Measurements from ENCODE around the gene CYTH2.

Gene CYTH2

GRCh38 chr19:48475369-48476068 is 6.3 kb downstream of the CYTH2 start:
- Histone ChIP-seq H3K9me3 (ENCODE audit: control insufficient read depth in 5 of 5, low read length in 5 of 5) (no peaks in the 10 kb centered on the region), H3K4me1 (ENCODE audit: control insufficient read depth in 5 of 5, insufficient read depth in 5 of 5, low read length in 5 of 5) (peaks cover under 1 to 14% (median 9%) of the 10 kb centered on the region in 5 donors), H3K36me3 (ENCODE audit: control insufficient read depth in 5 of 5, insufficient read depth in 5 of 5, low read length in 5 of 5) (peaks cover 2 to 85% (median 82%) of the 10 kb centered on the region in 5 donors), H3K4me3 (ENCODE audit: low read depth in 1 of 5, low read length in 5 of 5) (no peak overlapping the region), H3K27ac (ENCODE audit: low read depth, low read length) (no peak overlapping the region), H3K9ac (ENCODE audit: low read length in 5 of 5) (no peak overlapping the region), H3K27me3 (ENCODE audit: control insufficient read depth in 5 of 5, insufficient read depth in 4 of 5, low read length in 5 of 5) (no peaks in the 10 kb centered on the region)

- H3K36me3 ChIP-seq (ENCODE audit: control insufficient read depth in 5 of 5, insufficient read depth in 5 of 5, low read length in 5 of 5) = peaks cover 2 to 79% (median 76%) of the 10 kb centered on the region in 5 donors
Observed at GRCh38 chr19:48476176-48476575, 7.0 kb downstream of the CYTH2 start.

GRCh38 chr19:48477067-48477685 is 8.0 kb downstream of the CYTH2 start:
- H3K4me1 ChIP-seq (ENCODE audit: control insufficient read depth in 5 of 5, insufficient read depth in 5 of 5, low read length in 5 of 5) = peaks cover 5 to 23% (median 19%) of the 10 kb centered on the region in 5 donors
- no peaks in the 10 kb centered on the region for H3K9me3 ChIP-seq (ENCODE audit: control insufficient read depth in 5 of 5, low read length in 5 of 5)
- H3K4me3 ChIP-seq (ENCODE audit: low read depth in 1 of 5, low read length in 5 of 5) = no peak overlapping the region
- no peak overlapping the region for H3K27ac ChIP-seq (ENCODE audit: low read depth, low read length)
- no peaks in the 10 kb centered on the region for H3K27me3 ChIP-seq (ENCODE audit: control insufficient read depth in 5 of 5, insufficient read depth in 4 of 5, low read length in 5 of 5)
- no peak overlapping the region for H3K9ac ChIP-seq (ENCODE audit: low read length in 5 of 5)
- peaks cover 2 to 69% (median 67%) of the 10 kb centered on the region in 5 donors for H3K36me3 ChIP-seq (ENCODE audit: control insufficient read depth in 5 of 5, insufficient read depth in 5 of 5, low read length in 5 of 5)

More at GRCh38 chr19:48476176-48476575, 7.0 kb downstream of the CYTH2 start:
- H3K27me3 ChIP-seq (ENCODE audit: control insufficient read depth in 5 of 5, insufficient read depth in 4 of 5, low read length in 5 of 5) = no peaks in the 10 kb centered on the region
- H3K9me3 ChIP-seq (ENCODE audit: control insufficient read depth in 5 of 5, low read length in 5 of 5) = no peaks in the 10 kb centered on the region
- peaks cover 2 to 17% (median 13%) of the 10 kb centered on the region in 5 donors for H3K4me1 ChIP-seq (ENCODE audit: control insufficient read depth in 5 of 5, insufficient read depth in 5 of 5, low read length in 5 of 5)
- H3K27ac ChIP-seq (ENCODE audit: low read depth, low read length) = no peak overlapping the region
- H3K4me3 ChIP-seq (ENCODE audit: low read depth in 1 of 5, low read length in 5 of 5) = no peak overlapping the region
- H3K9ac ChIP-seq (ENCODE audit: low read length in 5 of 5) = no peak overlapping the region

GRCh38 chr19:48477698-48478338 is 8.6 kb downstream of the CYTH2 start:
- no peaks in the 10 kb centered on the region for H3K9me3 ChIP-seq (ENCODE audit: control insufficient read depth in 5 of 5, low read length in 5 of 5)
- H3K9ac ChIP-seq (ENCODE audit: low read length in 5 of 5) = no peak overlapping the region
- no peak overlapping the region for H3K27ac ChIP-seq (ENCODE audit: low read depth, low read length)
- peaks cover 2 to 63% (median 61%) of the 10 kb centered on the region in 5 donors for H3K36me3 ChIP-seq (ENCODE audit: control insufficient read depth in 5 of 5, insufficient read depth in 5 of 5, low read length in 5 of 5)
- peaks cover 5 to 26% (median 22%) of the 10 kb centered on the region in 5 donors for H3K4me1 ChIP-seq (ENCODE audit: control insufficient read depth in 5 of 5, insufficient read depth in 5 of 5, low read length in 5 of 5)
- no peaks in the 10 kb centered on the region for H3K27me3 ChIP-seq (ENCODE audit: control insufficient read depth in 5 of 5, insufficient read depth in 4 of 5, low read length in 5 of 5)
- no peak overlapping the region for H3K4me3 ChIP-seq (ENCODE audit: low read depth in 1 of 5, low read length in 5 of 5)

GRCh38 chr19:48478339-48479256 is 9.4 kb downstream of the CYTH2 start:
- Histone ChIP-seq H3K36me3 (ENCODE audit: control insufficient read depth in 5 of 5, insufficient read depth in 5 of 5, low read length in 5 of 5) (peaks cover 0 to 55% (median 53%) of the 10 kb centered on the region in 5 donors), H3K27ac (ENCODE audit: low read depth, low read length) (no peak overlapping the region), H3K9me3 (ENCODE audit: control insufficient read depth in 5 of 5, low read length in 5 of 5) (no peaks in the 10 kb centered on the region), H3K4me1 (ENCODE audit: control insufficient read depth in 5 of 5, insufficient read depth in 5 of 5, low read length in 5 of 5) (peaks cover 5 to 26% (median 22%) of the 10 kb centered on the region in 5 donors), H3K27me3 (ENCODE audit: control insufficient read depth in 5 of 5, insufficient read depth in 4 of 5, low read length in 5 of 5) (no peaks in the 10 kb centered on the region), H3K4me3 (ENCODE audit: low read depth in 1 of 5, low read length in 5 of 5) (no peak overlapping the region), H3K9ac (ENCODE audit: low read length in 5 of 5) (no peak overlapping the region)

- H3K36me3 ChIP-seq (ENCODE audit: control insufficient read depth in 5 of 5, insufficient read depth in 5 of 5, low read length in 5 of 5) = peaks cover 0 to 44% (median 42%) of the 10 kb centered on the region in 5 donors
- no peaks in the 10 kb centered on the region for H3K27me3 ChIP-seq (ENCODE audit: control insufficient read depth in 5 of 5, insufficient read depth in 4 of 5, low read length in 5 of 5)
- peak overlapping the region in 3 of 5 donors; percentile 63 to 85 (median 73) for H3K9ac ChIP-seq (ENCODE audit: low read length in 5 of 5)
Observed at GRCh38 chr19:48479686-48480085, 10.5 kb downstream of the CYTH2 start.

GRCh38 chr19:48480183-48480557 is 11.0 kb downstream of the CYTH2 start:
- no peaks in the 10 kb centered on the region for H3K27me3 ChIP-seq (ENCODE audit: control insufficient read depth in 5 of 5, insufficient read depth in 4 of 5, low read length in 5 of 5)
- H3K27ac ChIP-seq (ENCODE audit: low read depth, low read length) = peak overlapping the region; percentile 72
- peaks cover 5 to 26% (median 22%) of the 10 kb centered on the region in 5 donors for H3K4me1 ChIP-seq (ENCODE audit: control insufficient read depth in 5 of 5, insufficient read depth in 5 of 5, low read length in 5 of 5)
- H3K4me3 ChIP-seq (ENCODE audit: low read depth in 1 of 5, low read length in 5 of 5) = peak overlapping the region in 4 of 5 donors; percentile 50 to 73 (median 66)
- H3K9ac ChIP-seq (ENCODE audit: low read length in 5 of 5) = peak overlapping the region in 4 of 5 donors; percentile 61 to 85 (median 68)
- peaks cover 0 to 39% (median 38%) of the 10 kb centered on the region in 5 donors for H3K36me3 ChIP-seq (ENCODE audit: control insufficient read depth in 5 of 5, insufficient read depth in 5 of 5, low read length in 5 of 5)
- H3K9me3 ChIP-seq (ENCODE audit: control insufficient read depth in 5 of 5, low read length in 5 of 5) = no peaks in the 10 kb centered on the region

More at GRCh38 chr19:48479686-48480085, 10.5 kb downstream of the CYTH2 start:
- peak overlapping the region in 2 of 5 donors; percentile 50 to 73 for H3K4me3 ChIP-seq (ENCODE audit: low read depth in 1 of 5, low read length in 5 of 5)
- H3K9me3 ChIP-seq (ENCODE audit: control insufficient read depth in 5 of 5, low read length in 5 of 5) = no peaks in the 10 kb centered on the region
- H3K27ac ChIP-seq (ENCODE audit: low read depth, low read length) = peak overlapping the region; percentile 72
- H3K4me1 ChIP-seq (ENCODE audit: control insufficient read depth in 5 of 5, insufficient read depth in 5 of 5, low read length in 5 of 5) = peaks cover 5 to 26% (median 22%) of the 10 kb centered on the region in 5 donors

- Histone ChIP-seq H3K27ac (ENCODE audit: low read depth, low read length) (peak overlapping the region; percentile 72), H3K27me3 (ENCODE audit: control insufficient read depth in 5 of 5, insufficient read depth in 4 of 5, low read length in 5 of 5) (no peaks in the 10 kb centered on the region), H3K9me3 (ENCODE audit: control insufficient read depth in 5 of 5, low read length in 5 of 5) (no peaks in the 10 kb centered on the region), H3K9ac (ENCODE audit: low read length in 5 of 5) (peak overlapping the region; percentile 61 to 85 (median 73)), H3K4me1 (ENCODE audit: control insufficient read depth in 5 of 5, insufficient read depth in 5 of 5, low read length in 5 of 5) (peaks cover 5 to 26% (median 22%) of the 10 kb centered on the region in 5 donors), H3K4me3 (ENCODE audit: low read depth in 1 of 5, low read length in 5 of 5) (peak overlapping the region; percentile 50 to 73 (median 62)), H3K36me3 (ENCODE audit: control insufficient read depth in 5 of 5, insufficient read depth in 5 of 5, low read length in 5 of 5) (peaks cover 0 to 33% (median 31%) of the 10 kb centered on the region in 5 donors)
Observed at GRCh38 chr19:48480558-48481500, 11.7 kb downstream of the CYTH2 start.

Measured in subcutaneous abdominal adipose tissue (tissue), 5 donors.